COLO829 (cell line): Measurements from ENCODE around the gene PHF12.

ENCODE experiments used
- DNase-seq: peaks from one replicate; pipeline ENCODE4 v3.0.0; 2012; ENCODE audit warnings: low spot score

PHF12 gene

DNA sequence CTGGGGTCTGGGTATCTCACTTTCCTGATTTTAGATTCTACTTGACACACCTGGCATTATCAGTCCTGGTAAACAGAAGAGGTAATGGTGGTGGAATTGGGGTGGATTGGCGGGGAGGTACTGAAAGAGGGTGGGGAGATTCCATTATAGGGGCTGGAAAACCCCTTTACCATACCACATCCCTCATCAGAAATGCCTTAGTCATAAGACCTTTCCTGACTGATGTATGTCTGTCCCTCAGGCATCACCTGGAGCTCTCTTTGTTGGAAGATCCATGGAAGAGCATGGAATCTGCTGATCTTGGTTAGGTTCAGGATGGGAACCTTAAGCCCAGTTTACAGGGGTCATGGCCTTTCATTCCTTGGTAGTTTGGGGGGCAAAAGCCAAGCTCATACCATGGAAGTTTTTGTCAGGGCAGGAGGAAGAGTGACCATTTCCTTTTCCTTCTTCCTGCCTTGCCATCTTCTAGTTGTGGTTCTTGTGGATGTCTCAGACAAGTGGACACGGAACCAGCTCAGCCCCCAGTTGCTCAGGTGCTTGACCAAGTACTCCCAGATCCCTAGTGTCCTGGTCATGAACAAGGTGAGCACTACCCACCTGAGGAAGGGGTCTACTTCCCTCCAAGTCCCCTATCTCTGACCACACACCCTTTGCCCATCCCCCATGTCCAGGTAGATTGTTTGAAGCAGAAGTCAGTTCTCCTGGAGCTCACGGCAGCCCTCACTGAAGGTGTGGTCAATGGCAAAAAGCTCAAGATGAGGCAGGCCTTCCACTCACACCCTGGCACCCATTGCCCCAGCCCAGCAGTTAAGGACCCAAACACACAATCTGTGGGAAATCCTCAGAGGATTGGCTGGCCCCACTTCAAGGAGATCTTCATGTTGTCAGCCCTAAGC is 93.2 kb downstream of the PHF12 start:
- no peak for DNase-seq

DNA sequence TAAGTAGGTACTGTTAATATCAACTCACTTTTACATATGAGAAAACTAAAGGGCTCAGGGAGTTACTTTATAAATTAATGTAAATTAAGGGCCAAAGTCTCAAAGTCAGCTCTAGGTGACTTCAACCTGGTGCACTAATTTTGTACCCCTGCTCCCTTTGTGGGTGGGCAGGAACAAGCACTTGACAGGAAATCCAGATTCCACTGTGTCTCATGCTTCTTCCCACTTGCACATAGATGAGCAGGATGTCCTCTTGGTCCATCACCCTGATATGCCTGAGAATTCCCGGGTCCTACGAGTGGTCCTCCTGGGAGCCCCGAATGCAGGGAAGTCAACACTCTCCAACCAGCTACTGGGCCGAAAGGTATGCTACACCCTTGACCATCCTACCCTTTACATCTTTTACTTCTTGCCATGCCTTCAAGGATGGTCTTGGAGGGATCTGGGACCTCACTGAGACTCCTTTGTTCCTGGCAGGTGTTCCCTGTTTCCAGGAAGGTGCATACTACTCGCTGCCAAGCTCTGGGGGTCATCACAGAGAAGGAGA is 95.2 kb downstream of the PHF12 start:
- no peak for DNase-seq

DNA sequence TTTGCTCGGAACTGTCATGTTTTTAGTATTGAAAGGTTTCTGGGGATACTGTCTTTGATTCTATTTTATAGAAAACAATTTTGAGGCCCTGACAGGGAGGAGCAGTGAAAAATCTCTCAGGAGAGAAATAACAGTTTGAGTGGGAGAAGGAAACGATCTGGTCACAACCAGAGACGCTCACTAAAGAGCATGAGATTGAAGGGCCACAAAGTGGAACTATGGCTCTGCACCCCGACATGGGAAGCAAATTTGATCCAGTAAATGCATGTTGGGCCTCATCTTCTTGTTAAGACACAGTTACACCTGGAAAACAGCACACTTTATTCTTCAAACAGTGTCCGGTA is 96.0 kb downstream of the PHF12 start:
- no peak for DNase-seq
